ENCODE results near the gene CD52.
"Not testable (repeated sequence)": the region's sequence is repeated elsewhere in the genome, so short reads cannot be mapped to it uniquely, and the experiment has no call there.

CD52 gene

DNA sequence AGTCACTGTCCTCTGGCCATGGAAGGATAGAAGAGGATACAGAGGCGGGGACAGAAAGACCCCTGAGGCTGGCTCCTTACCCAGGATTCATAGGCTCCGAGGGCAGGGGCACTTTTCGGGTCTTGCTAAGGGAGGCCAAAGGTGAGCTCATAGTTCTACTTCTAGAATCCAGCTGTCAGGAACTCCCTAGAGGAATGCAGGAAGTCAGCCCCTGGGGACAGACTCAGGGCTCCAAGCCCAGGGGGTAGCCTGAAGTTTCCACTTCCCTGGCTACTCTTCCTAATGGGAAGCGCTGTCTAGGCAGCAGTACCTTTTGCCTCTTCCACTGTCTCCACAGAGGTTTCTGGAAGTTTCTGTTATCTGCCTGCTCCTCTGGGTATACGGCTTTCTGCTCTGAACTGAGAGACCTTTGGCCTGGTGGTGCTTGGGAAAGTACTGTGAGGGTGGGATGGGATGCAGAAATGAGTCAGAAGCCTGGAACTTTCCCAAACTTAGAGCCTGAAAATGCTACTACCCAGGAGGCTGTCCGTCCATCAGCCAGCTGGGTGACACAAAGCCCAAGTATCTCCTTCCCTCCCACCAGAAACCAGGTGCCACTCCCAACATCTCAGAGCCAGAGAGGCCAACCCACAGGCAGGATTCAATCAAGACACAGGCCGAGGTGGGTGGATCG lies 14.9 kb upstream of the CD52 start:
- no peak for DNase-seq (ENCODE audit: low read depth in 2 of 2)

DNA sequence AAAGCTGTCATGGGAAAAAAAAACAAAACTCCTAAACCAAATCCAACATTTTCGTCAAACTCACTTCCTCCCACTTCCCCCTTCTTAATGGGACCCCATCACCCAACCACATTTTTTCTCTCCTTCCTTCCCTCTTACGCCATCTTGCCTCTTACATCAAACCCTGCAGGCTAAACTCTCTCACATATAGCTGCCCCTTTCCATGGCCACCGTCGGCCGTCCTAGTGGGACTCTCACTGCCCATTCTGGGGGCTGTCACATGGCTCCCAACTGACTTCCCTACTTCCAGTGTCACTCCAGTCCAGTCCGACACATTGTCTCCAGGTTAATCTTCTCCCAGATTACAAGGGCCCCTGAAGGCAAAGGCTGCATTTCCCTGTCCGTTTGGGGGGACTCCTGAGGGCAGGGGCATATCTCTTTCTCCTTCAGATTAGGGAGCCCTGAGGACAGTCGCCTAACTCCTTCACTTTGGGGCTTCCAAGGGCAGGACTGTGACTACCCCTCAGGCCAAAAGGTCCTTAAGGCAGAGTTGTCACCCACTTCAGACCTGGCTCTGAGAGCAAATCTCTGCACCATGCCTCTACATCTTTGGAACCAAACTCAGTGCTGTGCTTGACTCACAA lies 12.0 kb upstream of the CD52 start:
- no peak for DNase-seq (ENCODE audit: low read depth in 2 of 2)

DNA sequence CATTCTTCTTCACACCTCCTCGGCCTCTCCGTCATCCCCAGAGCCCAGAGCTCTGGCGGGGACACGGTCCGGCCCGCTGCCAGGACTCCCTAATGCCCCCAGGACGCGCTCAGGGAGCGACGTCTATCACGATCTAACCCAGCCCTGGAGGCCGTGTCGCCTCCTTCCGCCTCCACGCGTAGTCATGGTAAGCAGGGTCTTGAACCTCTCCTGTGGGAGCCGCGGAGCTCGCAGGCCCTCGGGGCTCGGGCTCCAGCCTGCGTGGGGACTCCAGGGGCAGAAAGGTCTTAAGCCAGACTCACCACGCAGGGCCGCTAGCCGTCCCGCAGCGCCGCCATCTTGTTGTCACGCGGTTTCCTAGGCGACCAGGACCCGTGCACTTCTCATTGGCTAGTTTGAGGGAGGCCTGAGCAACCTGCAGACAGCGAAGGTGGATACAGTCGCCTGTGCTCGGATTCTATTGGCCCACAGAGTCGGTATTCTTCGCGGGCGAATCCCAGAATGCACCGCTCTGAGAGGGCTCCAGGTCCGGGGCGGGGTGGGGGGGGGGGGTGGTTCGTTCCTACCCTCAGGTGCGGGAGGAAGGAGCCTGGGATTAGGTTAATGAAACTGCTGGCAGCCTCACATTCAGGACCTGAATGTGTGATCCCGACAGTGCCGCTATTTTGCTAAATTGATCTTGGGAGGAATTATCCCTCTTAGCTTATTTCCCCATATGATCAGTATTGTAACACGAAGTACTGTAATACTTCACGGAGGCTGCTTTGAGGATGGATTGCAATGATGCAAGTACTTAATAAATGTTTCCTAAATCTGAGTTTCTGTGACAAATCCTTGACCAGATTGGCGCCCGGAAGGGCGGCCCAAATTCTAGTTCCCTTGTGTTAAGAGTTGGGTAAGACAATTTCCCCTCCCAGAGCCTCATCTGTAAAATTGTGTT lies 11.2 kb upstream of the CD52 start, which contains the start of gene UBXN11:
Gene UBXN11, minus strand, starts transcription at position 347 of the 940 bp plus-strand sequence. CDS start 3,753 bp downstream, outside the sequence.
- DNase-seq (ENCODE audit: low read depth in 2 of 2), result peak; percentile 83 to 88

DNA sequence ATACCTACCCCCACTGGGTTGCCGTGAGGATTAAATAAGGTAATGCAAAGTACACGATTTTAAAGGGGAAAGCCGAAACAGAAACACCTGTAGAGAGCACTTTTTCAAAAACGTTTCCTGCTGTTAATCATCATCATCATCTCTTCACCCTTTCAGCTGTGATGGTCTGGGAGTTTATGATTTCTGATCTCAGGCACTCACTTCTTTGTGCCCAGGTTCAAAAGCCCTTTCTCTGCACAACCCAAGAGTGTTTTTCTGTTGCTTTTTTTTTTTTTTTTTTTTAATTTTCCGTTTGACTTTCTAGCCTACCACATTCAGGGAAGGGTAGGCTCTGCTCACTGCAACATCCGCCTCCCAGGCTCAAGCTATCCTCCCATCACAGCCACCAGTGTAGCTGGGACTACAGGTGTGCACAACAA lies 10.4 kb upstream of the CD52 start:
- no peak for DNase-seq (ENCODE audit: low read depth in 2 of 2)

DNA sequence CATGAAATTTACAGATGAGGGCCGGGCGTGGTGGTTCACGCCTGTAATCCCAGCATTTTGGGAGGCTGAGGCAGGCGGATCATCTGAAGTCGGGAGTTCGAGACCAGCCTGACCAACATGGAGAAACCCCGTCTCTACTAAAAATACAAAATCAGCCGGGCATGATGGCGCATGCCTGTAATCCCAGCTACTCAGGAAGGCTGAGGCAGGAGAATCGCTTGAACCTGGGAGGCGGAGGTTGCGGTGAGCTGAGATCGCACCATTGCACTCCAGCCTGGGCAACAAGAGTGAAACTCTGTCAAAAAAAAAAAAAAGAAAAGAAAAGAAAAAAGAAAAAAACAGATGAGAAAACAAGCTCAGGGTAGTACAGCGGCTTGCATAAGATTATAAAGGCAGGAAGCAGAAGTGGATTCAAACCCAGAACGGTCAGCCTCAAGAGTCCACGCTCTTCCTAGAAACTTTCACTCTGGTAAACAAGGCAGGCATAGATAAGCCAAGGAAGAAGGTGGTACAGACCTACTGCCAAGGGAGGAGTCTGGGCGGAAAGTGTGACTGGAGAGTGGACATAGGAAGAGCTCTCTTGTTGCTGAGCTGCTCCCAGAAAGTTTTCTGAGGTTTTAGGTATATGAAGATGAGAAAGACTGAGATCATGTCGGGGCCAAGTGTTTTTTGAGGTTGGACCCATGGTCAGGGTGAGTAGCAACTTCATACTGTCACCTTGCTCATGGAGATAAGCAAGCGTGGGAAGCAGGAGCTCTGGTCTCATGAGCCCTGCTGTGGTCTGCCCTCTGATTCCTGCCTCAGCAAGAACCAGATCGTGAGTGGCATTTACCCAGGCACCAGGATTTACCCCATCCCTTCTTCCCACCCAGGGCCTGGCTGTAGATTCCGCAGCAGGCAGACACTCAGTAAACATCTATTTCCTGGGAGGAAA lies 9.5 kb upstream of the CD52 start:
- not testable (repeated sequence) for DNase-seq (ENCODE audit: low read depth in 2 of 2)

DNA sequence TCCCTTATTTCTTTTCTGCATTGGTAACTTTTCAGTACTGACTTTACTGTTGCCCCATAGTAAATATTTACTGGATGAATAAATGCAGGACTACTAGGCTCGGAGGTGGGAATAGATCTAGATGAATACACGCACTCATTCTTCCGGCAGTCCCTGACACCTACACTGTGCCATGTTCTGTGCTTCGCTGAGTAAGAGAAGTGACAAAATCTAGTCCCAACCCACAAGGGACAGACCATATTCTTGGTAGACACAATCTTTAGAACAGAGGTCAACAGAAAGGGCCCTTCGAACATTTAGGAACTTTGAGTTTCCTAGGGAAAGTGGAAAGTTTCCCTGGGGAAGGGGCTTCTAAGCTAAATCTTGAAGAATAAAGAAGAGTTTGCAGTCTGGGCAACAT lies 3.3 kb upstream of the CD52 start:
- DNase-seq (ENCODE audit: low read depth in 2 of 2), result no peak

DNA sequence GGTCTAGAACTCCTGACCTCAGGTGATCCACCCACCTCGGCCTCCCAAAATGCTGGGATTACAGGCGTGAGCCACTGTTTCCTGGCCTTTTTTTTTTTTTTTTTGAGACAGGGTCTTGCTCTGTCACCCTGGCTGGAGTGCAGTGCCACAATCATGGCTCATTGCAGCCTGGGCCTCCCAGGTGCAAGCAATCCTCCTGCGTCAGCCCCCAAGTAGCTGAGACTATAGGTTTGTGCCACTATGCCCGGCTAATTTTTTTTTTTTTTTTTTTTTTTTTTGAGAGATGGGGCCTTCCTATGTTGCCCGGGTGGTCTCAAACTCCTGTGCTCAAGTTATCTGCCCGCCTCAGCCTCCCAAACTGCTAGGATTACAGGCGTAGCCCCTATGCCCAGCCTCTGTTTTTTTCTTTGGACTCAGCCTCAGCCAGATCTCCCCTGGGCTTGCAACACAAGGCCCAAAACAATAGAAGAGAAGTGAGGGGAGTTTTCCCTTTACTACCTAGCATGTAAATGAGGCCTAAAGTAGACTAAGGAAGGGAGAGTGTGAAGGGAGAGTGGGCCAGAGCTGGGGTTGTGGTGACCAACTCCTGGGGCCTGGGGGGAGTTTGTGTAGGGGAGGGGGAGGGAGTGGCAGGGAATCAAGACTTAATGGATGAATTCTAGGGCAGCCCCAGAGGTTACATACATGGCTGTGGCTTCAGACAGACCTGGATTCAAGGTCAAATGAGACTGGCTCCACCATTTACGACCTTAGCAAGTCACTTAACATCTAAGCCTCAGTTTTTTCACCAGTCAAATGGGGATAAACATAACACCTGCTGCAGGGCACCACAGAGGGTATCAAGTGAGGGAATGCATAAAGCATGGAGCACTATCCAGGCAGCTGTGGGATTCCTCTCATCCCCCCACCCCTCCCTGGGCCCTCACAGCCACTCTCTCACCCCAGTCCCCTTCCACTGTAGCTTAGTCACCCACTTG lies 1.6 kb upstream of the CD52 start:
- DNase-seq (ENCODE audit: low read depth in 2 of 2), result no peak

DNA sequence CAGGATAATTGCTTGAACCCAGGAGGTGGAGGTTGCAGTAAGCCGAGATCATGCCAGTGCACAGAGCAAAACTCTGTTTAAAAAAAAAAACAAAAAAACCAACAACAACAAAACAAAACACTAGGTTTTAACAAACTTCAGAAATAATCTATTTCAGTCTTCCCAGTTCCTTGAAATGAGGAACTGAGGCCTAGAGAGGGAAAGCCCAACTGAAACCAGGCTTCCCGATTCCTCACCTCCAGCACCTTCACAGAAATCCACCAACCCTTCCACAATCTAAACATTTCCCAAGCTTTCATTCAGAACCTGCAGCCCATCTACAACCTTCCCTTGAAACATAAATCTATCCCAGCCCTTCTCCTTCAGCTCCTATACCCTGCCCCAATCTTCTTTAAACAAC lies 612 bp upstream of the CD52 start:
- no peak for DNase-seq (ENCODE audit: low read depth in 2 of 2)

DNA sequence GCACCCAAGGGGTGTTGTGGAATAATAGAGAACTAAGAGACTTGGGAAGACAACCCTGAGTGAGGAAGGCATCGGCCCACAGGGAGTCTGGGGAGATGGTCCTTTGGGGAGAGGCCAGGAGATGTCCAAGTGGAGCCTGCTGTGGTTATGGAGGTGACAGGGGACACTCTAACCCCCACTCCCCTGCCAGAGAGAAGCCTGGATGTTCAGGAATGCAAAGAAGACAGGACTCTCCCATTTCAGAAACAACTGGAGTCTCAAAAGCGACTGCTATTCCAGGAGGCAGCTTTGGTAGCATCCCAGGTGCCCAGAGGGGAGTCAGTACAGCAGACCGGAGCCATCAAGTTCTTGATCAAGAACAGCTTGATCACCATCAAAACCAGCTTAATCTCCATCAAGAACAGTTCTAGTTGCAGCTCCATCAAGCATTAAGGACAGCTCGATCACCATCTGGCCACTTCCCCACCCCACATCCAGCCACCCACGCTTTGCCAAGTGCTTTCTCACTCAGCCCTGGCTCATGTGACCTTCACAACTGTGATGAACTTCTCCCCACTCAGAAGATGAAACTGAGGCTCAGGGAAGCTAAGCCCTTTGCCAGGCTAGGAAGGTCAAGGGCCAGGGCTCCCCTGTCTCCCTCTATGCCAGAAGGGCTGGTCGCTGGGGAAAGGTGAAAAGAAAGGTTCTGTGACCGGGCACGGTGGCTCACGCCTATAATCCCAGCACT lies 743 bp downstream of the CD52 start:
- DNase-seq (ENCODE audit: low read depth in 2 of 2), result no peak

DNA sequence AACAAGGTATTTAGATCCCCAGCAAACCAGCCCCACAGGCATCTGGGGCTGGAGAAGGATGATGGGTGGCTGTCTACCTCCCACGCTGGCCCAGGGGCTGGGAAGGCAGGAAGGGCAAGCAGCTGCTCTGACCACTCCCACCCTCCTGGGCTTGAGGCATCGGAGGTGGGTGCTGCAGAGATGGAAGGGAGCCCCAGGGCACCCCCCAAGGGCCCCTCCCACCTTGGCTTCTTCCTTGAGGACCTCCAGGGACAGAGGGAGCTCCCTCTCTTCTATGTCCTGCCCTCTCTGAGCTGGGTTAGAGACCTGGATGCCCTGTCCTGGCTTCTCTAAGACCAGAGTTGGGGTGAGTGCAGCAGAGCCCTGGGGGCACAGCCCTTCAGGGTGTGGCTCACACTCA lies 3.1 kb downstream of the CD52 start:
- DNase-seq (ENCODE audit: low read depth in 2 of 2), result no peak

DNA sequence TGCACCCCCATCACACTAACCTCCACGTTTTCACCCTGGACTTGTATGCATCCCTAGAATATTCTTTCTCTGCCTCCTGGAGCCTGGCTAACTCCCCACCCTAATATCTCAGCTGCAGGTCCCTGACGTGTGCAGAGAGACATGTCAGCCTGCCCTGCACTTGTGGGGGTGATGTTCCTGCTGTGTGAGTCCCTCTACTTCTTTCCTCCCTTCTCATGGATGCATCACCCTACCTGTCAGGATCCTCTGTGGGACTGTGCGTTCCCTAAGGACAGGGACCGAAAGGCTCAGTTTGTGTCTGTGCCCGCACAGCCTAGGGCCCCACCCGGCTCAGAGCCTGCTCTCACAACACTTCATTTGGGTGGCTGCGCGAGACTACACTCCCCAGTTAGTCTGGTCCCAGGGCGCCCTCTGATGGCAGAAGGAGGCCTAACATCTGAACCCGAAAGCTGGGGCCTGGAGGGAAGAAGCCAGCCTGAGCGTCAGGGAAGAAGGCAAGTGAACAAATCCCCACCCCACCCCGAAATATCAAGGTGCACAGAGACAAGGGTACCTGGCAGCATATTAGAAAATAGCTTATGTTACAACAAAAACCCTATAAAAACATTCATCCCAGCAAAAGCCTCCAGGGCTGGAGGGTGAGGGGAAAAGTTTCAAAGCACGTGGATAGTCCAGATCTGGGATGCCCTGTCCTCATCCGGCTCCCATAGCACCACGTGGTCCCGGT lies 3.7 kb downstream of the CD52 start:
- peak; percentile 97 to 98 for DNase-seq (ENCODE audit: low read depth in 2 of 2)

DNA sequence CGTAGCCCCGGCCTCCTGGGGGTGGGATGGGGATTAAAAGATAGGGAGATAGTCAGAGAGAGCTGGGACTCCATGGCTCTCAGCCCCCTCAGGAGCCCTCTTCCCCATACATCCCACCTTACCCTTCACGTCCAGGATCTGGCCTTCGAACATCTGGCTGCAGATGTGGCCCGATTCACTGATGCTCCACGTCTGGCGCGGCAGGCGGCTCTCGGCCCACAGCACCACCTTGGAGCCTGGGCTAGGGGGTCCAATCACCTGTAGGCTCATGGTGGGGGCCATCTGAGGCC lies 4.2 kb downstream of the CD52 start:
- DNase-seq (ENCODE audit: low read depth in 2 of 2), result no peak

DNA sequence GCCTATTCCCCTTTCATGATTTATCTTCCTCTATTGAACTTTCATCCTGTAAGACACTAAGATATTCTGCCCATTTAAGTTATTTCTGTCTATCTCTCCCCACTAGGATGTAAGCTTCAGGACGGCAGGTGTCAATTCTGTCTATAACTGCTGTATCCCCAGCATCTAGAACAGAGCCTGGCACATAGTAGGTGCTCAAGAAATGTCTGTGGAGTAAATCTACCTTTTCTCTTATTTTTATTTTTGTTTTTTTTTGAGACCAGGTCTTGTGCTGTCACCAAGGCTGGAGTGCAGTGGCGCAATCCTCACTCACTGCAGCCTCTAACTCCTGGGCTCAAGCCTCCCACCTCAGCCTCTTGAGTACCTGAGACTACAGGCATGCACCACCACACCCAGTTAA lies 5.6 kb downstream of the CD52 start:
- no peak for DNase-seq (ENCODE audit: low read depth in 2 of 2)

DNA sequence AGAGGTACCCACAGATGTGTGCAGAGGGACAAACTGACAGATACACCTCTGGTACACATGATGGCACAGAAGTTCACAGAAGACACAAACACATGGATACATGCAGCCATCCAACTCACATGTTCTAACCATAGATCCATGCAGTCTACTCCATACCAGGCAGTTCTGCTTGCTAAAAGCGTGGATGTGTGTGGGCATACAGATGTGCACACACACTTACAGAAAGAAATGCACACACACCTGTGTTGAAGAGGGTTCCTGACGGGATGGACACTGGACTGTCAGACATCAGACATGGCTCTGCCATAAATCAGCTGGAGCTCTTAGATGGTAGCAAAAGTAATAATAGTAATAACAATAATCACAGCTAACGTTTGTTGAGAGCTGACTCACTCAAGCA lies 6.8 kb downstream of the CD52 start:
- no peak for DNase-seq (ENCODE audit: low read depth in 2 of 2)

DNA sequence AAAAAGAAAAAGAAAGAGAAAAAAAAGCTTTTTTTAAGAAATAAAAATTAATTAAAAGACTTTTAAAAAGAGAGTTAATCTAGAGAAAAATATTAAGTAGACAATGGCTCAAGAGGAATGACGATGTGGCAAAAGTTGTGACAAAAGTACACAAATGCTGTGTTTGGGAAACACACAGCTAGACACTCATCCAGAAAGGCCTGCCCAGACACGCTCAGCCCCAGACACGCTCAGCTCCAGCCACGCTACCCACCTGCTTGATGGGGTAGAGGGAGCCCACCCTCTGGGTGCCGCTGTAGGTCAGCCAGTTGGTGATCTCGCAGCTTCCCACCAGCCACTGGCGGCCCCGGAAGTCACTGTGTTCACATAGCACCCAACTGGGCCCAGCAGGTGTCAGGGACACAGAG lies 10.2 kb downstream of the CD52 start:
- no peak for DNase-seq (ENCODE audit: low read depth in 2 of 2)

DNA sequence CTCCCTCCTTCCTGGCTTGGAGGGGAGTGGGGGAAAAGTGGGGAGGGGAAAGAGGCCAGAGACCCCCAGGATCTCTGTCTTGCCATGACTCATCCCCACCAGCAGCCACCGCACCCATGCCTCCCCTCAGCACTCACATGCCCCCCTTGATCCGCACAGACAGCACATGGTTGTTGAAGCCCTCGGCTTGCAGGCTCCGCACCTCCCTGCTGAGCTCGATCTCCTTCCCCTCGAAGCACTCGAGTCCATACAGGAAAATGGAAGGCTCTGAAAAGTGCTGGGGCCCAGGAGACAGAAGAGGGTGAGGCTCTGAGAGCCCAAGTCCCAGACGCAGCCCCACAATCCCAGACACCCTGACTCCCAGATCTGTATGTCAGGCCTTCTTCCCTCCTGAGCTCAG lies 10.8 kb downstream of the CD52 start:
- no peak for DNase-seq (ENCODE audit: low read depth in 2 of 2)

DNA sequence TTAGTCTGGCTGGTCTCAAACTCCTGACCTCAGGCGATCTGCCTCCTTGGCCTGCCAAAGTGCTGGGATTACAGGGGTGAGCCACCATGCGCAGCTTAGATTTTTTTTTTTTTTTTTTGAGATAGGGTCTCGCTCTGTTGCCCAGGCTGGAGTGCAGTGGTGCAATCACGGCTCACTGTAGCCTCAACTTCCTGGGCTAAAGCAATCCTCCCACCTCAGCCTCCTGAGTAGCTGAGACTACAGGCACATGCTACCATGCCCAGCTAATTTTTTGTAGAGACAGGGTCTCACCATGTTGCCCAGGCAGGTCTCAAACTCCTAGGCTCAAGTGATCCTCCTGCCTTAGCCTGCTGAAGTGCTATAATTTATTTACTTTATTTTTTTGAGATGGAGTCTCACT lies 11.6 kb downstream of the CD52 start:
- not testable (repeated sequence) for DNase-seq (ENCODE audit: low read depth in 2 of 2)

DNA sequence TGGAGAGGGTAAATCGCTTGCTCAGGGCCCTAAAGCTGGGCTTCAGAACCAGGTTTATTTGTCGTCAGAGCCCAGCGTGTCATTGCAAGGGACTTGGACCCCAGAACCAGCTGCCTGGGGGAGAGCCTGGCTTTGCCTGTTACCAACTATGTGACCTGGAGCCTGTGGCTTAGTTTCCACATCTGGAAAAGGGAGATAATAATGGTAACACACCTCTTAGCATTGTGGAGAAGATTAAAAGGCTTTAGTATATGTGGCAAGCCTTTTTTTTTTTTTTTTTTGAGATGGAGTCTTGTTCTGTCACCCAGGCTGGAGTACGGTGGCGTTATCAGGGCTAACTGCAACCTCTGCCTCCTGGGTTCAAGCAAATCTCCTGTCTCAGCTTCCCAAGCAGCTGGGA lies 12.5 kb downstream of the CD52 start:
- no peak for DNase-seq (ENCODE audit: low read depth in 2 of 2)

DNA sequence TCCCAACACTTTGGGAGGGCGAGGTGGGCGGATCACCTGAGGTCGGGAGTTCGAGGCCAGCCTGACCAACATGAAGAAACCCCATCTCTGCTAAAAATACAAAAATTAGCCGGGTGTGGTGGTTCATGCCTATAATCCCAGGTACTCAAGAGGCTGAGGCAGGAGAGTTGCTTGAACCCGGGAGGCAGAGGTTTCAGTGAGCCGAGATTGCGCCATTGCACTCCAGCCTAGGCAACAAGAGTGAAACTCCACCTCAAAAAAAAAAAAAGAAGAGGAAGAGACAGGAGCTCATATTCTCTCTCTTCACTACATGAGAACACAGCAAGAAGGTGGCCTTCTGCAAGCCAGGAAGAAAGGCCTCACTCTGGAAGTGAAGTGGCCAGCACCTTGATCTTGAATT lies 15.6 kb downstream of the CD52 start:
- DNase-seq (ENCODE audit: low read depth in 2 of 2), result not testable (repeated sequence)

All from activated CD4-positive, alpha-beta T cell treated with anti-CD3 and anti-CD28 coated beads for 24 hours (primary cell).